PC-9 (cell line): ENCODE data around the gene FAM210B. TPM values are rescaled to one million over a fixed set of nuclear protein-coding genes. Genes with fewer than 3 reads are reported as not detected.

ENCODE experiments used
- BruUV-seq: library from RNA; stranded (reverse); fragments of 400-500 nt; replicated peaks from 2 replicates; lab custom pipeline; 2021; lab: Mats Ljungman, UMichigan
- CTCF ChIA-PET: fragments of 300-600 bp; sonication (Branson Sonifier 250); formaldehyde crosslinking; loops from one replicate; lab custom pipeline; 2022; ENCODE audit warnings: antibody characterized with exemption; lab: Charles Lee
- POLR2A ChIA-PET: fragments of 300-600 bp; sonication (Branson Sonifier 250); formaldehyde crosslinking; loops from one replicate; lab custom pipeline; 2022; ENCODE audit warnings: antibody characterized with exemption; ENCODE audit not compliant: unreplicated experiment; lab: Charles Lee
- DNase-seq, 2 experiments: peaks; one replicate each; pipeline versions ENCODE4 v3.0.0 to v3.0.0-alpha.2; 2015 to 2022; ENCODE audit warnings: mixed read lengths in 1 of 2
- H2AFZ ChIP-seq: fragments of 200-600 bp; sonication (generic); 2 replicates; pipeline ENCODE4 v1.8.1; 2017; ENCODE audit warnings: antibody characterized with exemption
- H3F3A ChIP-seq: fragments of 200-600 bp; sonication (generic); 2 replicates; pipeline ENCODE4 v1.8.1; 2017; ENCODE audit warnings: antibody characterized with exemption, mild to moderate bottlenecking, low read depth; ENCODE audit not compliant: insufficient read depth
- H3K27ac ChIP-seq: fragments of 200-600 bp; sonication (generic); 2 replicates; pipeline ENCODE4 v1.6.1; 2016; ENCODE audit warnings: mixed run types
- H3K27me3 ChIP-seq: fragments of 200-600 bp; sonication (generic); 2 replicates; pipeline ENCODE4 v1.6.1; 2016; ENCODE audit warnings: low read depth, mixed run types; ENCODE audit not compliant: insufficient read depth
- H3K36me3 ChIP-seq: fragments of 200-600 bp; sonication (generic); 2 replicates; pipeline ENCODE4 v1.6.1; 2016; ENCODE audit warnings: low read depth, mixed run types
- H3K4me1 ChIP-seq: fragments of 200-600 bp; sonication (generic); replicated peaks from 2 replicates; pipeline ENCODE4 v1.6.1; 2016; ENCODE audit warnings: mixed run types; ENCODE audit not compliant: insufficient read depth
- H3K4me2 ChIP-seq: fragments of 200-600 bp; sonication (generic); 2 replicates; pipeline ENCODE4 v1.6.1; 2017; ENCODE audit warnings: mixed run types
- H3K4me3 ChIP-seq: fragments of 200-600 bp; sonication (generic); 2 replicates; pipeline ENCODE4 v1.6.1; 2016; ENCODE audit warnings: mixed run types
- H3K79me2 ChIP-seq: fragments of 200-600 bp; sonication (generic); 2 replicates; pipeline ENCODE4 v1.6.1; 2017; ENCODE audit warnings: low read depth, mixed run types
- H3K9me2 ChIP-seq: fragments of 200-600 bp; sonication (generic); 2 replicates; pipeline ENCODE4 v1.8.1; 2017; ENCODE audit warnings: mild to moderate bottlenecking; ENCODE audit not compliant: insufficient read depth
- H3K9me3 ChIP-seq: fragments of 200-600 bp; sonication (generic); 2 replicates; pipeline ENCODE4 v1.8.1; 2016; ENCODE audit warnings: low read depth; ENCODE audit not compliant: insufficient read depth
- H4K20me1 ChIP-seq: fragments of 200-600 bp; sonication (generic); 2 replicates; pipeline ENCODE4 v1.8.1; 2017; ENCODE audit not compliant: insufficient read depth
- EZH2 ChIP-seq: fragments of 200-600 bp; sonication (generic); IDR thresholded peaks from 2 replicates; pipeline ENCODE4 v1.8.0; 2017; ENCODE audit warnings: antibody characterized with exemption, low read depth
- intact Hi-C: fragments of 100-400 bp; cut with micrococcal nuclease; formaldehyde crosslinking; loops from one replicate; pipeline ENCODE4 v1.10.0; 2022; ENCODE audit not compliant: unreplicated experiment
- total RNA-seq: library from RNA; stranded (reverse); gene quantifications from 2 replicates; pipeline ENCODE4 v1.2.3, GENCODE V29; 2021
- TF ChIP-seq, protein P1 (sequence below): fragments of 200-600 bp; sonication (generic); conservative IDR thresholded peaks from 2 replicates; pipeline ENCODE4 v1.6.1; 2017; ENCODE audit warnings: mixed run types, antibody characterized with exemption, mild to moderate bottlenecking, moderate library complexity

The FAM210B gene
- total RNA-seq, 1 experiment from 2014 or later: 21.4 TPM

DNA sequence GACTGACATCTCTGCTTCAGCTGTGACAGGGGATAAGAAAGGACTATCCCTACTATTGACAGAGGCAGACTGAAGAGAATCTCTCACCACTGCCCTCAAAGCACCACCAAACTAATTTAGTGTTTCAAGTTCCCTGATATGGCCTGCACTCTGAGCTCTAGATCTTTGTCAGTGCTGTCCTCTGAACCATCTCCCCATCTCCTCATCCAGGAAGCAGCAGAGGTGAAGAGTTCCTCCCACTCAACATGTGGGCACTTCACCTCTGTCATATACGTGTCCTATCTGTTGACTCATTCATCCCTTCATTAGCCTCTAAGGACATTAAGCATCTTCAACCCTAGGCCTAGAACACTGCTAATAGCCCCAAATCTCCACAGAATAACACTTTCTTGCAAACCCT, 14.1 kb downstream of the FAM210B start:
- no peak overlapping the region for H2AFZ ChIP-seq
- H4K20me1 ChIP-seq: peaks cover 9% of the 10 kb centered on the region; the same call in 1 of the 2 replicates
- no peak for DNase-seq
- H3K27me3 ChIP-seq: no peaks in the 10 kb centered on the region
- BruUV-seq: no TSS peak
- CTCF ChIA-PET: no interaction called here
- H3K4me3 ChIP-seq: no peak overlapping the region
- H3K4me2 ChIP-seq: no peak overlapping the region
- H3K36me3 ChIP-seq: peaks cover 67% of the 10 kb centered on the region
- H3K9me3 ChIP-seq: peaks cover 3% of the 10 kb centered on the region; the same call in 1 of the 2 replicates
- no peak overlapping the region for H3K27ac ChIP-seq
- POLR2A ChIA-PET: no interaction called here
- peaks cover 20% of the 10 kb centered on the region; the same call in 1 of the 2 replicates for H3F3A ChIP-seq
- TF ChIP-seq EZH2: no peak
- TF ChIP-seq, protein P1, sequence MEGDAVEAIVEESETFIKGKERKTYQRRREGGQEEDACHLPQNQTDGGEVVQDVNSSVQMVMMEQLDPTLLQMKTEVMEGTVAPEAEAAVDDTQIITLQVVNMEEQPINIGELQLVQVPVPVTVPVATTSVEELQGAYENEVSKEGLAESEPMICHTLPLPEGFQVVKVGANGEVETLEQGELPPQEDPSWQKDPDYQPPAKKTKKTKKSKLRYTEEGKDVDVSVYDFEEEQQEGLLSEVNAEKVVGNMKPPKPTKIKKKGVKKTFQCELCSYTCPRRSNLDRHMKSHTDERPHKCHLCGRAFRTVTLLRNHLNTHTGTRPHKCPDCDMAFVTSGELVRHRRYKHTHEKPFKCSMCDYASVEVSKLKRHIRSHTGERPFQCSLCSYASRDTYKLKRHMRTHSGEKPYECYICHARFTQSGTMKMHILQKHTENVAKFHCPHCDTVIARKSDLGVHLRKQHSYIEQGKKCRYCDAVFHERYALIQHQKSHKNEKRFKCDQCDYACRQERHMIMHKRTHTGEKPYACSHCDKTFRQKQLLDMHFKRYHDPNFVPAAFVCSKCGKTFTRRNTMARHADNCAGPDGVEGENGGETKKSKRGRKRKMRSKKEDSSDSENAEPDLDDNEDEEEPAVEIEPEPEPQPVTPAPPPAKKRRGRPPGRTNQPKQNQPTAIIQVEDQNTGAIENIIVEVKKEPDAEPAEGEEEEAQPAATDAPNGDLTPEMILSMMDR: no peak
- H3K4me1 ChIP-seq: no peaks in the 10 kb centered on the region
- no peaks in the 10 kb centered on the region for H3K9me2 ChIP-seq
- H3K79me2 ChIP-seq: peaks cover 32% of the 10 kb centered on the region
- intact Hi-C loops: no loop called here

DNA sequence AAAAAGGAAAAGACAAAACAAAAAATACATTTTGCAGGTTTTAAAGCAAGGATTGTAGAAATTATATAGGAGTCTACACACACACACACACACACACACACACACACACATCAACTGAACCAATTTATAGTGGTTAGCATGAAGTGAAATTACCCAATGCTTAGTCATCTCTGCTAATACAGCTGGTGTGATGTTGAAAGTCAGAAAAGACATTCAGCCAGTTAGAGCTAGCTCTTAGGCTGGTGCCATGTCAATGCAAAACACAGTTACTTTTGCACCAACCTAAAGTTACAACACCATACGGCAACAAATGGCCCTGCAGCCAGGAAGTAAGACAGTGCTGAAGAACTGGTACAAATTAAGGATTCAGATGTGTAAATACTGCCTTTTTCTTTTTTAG, 15.2 kb downstream of the FAM210B start:
- BruUV-seq: no TSS peak
- H3K4me2 ChIP-seq: no peak overlapping the region
- POLR2A ChIA-PET: no interaction called here

DNA sequence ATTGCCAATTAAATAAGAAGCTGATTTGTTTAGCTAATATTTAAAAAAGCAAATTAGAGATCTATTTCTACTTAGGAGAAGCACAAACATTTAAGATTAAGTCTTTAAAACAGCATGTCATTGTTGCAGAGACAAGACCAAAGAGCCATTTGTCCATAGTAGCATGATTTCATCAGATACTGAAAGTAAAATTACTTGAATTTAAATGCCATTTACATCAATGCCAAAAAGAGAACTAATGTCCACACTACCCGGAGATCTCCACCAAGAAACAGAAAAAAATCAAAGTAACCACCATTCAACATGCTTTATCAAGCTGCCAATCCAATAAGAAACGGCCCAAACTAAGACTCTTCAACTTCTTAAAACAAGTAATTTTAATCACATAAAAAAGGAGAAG, 17.6 kb downstream of the FAM210B start:
- Histone ChIP-seq H2AFZ (no peak overlapping the region), H3F3A (0 out of 2 replicates have a peak, but pooled peaks cover 14% of the 10 kb centered on the region), H3K9me3 (no peaks in the 10 kb centered on the region), H3K4me1 (no peaks in the 10 kb centered on the region), H3K79me2 (peaks cover 43% of the 10 kb centered on the region), H3K4me2 (no peak overlapping the region), H3K36me3 (peaks cover 70% of the 10 kb centered on the region), H3K27ac (no peak overlapping the region), H4K20me1 (peaks cover 9% of the 10 kb centered on the region; the same call in 1 of the 2 replicates), H3K9me2 (no peaks in the 10 kb centered on the region), H3K27me3 (no peaks in the 10 kb centered on the region), H3K4me3 (no peak overlapping the region)
- no TSS peak for BruUV-seq
- no peak for DNase-seq
- intact Hi-C loops: no loop called here
- CTCF ChIA-PET: no interaction called here
- POLR2A ChIA-PET: no interaction called here
- TF ChIP-seq EZH2: no peak
- TF ChIP-seq, protein P1: no peak

More for the DNA sequence above, 15.2 kb downstream of the FAM210B start:
- H3F3A ChIP-seq: 0 out of 2 replicates have a peak, but pooled peaks cover 14% of the 10 kb centered on the region
- H2AFZ ChIP-seq: no peak overlapping the region
- no peaks in the 10 kb centered on the region for H3K27me3 ChIP-seq
- CTCF ChIA-PET: no interaction called here
- TF ChIP-seq, protein P1: no peak
- no peak for TF ChIP-seq EZH2
- no peak overlapping the region for H3K4me3 ChIP-seq
- H3K27ac ChIP-seq: no peak overlapping the region
- DNase-seq: peak in 1 of 2 experiments; percentile 71
- H3K9me3 ChIP-seq: no peaks in the 10 kb centered on the region
- peaks cover 72% of the 10 kb centered on the region for H3K36me3 ChIP-seq
- H3K9me2 ChIP-seq: no peaks in the 10 kb centered on the region
- no peaks in the 10 kb centered on the region for H3K4me1 ChIP-seq
- peaks cover 41% of the 10 kb centered on the region for H3K79me2 ChIP-seq
- intact Hi-C loops: no loop called here
- H4K20me1 ChIP-seq: peaks cover 9% of the 10 kb centered on the region; the same call in 1 of the 2 replicates
